NCI-H2171 treated with DMSO at 0.1 percent for 48 hours (cell line): Measurements from ENCODE around the gene ATIC.

Experiments
- DNase-seq: peaks from one replicate; lab custom pipeline; 2025; lab: John Stamatoyannopoulos, UW

ATIC gene

GRCh38 chr2:215361211-215361875 is 49.5 kb downstream of the ATIC start:
- peak; percentile 7 for DNase-seq

DNA sequence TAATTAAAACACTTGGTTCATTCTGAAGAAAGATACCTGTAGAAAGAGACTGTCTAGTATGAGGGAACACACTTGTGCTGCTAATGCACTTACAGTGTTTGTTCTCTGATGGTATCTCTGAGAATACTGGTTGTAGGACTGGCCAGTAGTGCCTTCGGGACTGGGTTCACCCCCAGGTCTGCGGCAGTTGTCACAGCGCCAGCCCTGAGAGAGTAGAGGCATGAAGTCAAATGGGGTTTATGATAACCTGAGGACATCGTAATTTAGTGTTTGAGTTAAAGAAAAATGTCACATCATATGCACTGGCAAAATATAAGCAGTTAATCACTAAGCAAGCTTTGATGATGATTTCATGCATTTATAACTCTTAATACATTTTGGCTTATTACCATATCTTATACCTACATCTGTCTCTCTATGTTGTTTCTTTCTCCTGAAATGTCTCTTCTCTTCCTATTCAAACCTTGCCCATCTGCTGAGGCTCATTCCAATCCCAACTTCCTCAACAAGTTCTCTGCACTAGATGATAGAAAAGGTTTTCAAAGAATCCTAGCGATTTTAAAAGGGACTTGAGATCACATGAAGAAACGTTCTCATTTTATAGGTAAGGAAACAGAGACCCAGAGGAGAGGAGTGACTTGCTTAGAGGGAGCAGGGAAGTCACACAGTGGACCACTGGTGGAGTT is 50.2 kb downstream of the ATIC start:
- DNase-seq: no peak

DNA sequence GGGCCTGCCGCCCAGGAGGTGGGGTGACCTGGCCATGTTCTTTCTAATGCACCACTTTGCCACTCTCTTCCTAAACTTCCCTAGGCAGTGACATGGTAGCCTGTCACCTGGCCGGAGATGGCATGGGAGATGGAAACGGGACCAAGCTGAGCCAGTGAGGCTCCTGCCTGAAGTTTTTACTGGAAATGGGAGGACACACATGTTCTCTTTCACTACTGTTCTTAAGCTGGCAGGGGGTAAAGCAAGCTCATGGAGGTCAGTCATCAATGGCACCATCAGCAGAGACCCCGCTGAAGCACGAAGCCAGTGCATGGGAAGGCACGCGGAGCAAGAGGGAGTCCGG is 50.7 kb downstream of the ATIC start:
- no peak for DNase-seq

GRCh38 chr2:215363039-215363438 is 51.2 kb downstream of the ATIC start:
- DNase-seq: no peak

DNA sequence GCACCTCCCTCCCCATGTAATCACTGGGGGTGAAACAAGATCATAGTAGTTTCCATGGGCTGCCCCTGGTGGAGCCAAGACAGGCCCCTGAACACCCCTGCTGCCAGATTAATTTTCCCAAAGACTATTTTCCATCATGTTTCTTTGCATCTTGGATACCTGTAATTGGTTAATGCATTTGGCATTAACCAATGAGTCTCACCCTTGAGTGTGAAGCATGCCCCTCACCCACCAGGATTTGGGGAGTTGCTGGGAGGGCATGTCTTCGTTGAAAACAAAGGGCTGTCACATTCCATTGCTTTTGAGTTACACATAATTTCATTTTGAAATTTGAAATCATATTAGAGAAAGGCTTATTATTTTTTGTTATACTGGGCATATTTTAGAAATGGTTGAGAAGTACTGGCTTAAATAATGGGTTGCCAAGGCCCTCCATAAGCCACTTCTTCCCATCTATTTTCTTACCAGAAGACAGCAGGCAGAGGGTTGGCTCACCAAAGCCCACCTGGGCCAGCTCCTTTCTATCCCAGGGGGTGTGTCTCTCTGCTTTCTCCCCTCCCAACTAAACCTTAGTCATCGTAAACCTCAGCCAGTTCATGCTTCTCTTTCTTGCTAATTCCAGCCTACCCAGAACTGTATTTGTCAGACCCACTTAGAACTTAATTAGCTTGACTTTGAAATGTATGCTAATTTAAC is 51.8 kb downstream of the ATIC start:
- no peak for DNase-seq

DNA sequence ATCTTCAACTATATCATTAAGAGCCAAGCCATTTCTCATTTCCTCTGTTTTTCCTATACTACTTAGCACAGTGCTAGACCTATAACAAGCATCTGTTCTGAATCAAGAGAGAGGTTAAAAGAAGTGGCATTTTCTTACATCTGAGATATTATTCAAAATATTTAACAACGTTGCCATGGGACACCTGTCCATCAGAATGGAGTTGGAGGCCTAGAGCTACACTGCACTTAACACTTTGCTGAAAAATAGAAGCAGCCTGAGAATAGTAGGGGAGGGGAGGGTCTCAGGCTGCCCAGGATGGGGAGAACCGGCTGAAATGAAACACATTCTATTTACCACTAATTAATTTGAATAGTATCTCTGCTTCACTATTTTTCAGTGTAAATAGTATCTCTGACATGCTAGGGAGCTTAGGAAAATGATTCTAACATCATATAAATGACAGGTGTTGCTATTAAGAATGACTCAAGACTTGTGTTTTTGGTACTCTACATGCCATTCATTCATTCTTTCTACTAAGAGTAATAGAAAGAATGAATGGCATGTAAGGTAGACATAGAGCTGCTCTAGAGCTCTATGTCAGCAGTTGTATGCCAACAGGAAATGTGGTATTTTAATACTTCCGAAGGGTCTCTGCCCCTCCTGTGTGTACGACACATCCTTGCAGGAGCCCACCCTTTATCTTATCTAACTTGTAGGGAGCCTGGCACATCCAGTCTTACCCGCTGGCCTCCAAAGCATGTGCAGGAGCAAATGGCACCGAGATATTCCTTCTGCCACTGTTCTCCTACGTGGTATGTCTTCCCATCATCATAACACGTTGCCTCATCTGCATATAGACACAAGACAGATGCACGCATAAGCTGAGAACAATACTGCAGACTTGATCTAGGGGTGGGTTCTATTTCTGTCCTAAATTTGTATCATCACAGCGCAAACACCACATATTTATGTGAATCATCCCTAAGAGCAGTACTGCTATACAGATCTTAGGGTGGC is 52.6 kb downstream of the ATIC start:
- DNase-seq: no peak

GRCh38 chr2:215365184-215365658 is 53.4 kb downstream of the ATIC start:
- DNase-seq: no peak

DNA sequence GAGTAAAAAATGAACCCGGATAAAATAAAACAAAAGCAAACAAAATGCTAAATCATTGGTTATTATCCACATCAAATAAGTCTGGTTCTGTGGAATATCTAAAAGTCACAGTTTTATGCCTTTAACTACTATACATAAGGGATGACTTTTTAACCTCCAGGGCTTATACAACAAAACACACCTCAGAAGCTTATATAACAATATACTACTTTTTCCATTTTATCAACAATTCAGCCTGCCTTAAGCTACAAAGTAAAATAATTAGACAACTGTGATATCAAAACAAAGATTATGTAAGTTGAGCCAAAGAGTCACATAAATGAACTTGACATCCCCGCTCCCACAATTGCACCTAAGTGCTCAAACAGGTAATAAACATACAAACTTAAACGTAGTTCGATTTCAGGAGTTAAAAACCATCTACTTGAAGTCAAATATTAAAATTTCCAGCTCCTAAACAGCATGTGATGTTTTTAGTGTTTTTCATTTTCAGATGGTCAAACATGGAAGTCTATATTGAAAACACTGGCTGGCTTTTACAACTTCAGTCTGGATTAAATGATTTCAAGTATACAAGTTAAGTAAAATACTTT is 54.7 kb downstream of the ATIC start:
- DNase-seq: no peak

DNA sequence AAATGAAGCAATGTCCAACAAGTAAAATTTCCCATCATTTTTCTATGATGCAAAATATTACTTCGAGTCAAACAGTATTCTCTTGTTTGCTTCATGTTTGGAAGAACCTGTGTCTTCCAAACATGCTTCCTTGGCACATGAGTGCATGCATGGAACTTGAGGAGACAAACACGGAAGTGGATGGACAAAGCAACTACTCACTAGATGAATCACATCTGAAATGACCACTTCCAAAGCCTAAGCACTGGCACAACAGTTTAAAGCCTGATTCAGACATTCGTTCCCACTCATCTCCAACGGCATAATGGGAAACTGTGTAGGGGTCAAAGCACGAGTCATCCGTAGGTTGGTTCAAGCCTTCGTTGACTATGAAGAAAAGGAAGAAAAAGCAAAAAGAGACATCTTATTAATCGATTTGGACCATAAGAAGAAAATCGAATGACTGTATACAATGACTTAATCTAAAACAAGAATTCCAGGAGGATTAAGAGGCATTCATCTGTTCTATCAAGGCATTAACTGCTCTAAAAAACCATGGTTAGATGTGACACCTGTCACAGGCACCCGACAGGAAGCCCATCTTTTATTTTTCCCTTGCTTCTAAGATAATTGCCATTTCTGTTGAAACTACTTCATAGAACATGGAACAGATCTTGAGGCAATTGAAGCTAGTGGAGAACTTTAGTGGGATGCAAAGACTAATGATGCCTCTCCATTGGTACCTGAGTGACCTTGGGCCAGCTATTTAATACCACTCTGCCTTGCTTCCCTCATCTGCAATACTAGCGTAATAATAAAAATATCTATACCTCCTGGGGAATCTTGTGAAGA is 56.0 kb downstream of the ATIC start:
- DNase-seq: no peak

- no peak for DNase-seq
Measured at GRCh38 chr2:215368493-215368809, 56.6 kb downstream of the ATIC start.

DNA sequence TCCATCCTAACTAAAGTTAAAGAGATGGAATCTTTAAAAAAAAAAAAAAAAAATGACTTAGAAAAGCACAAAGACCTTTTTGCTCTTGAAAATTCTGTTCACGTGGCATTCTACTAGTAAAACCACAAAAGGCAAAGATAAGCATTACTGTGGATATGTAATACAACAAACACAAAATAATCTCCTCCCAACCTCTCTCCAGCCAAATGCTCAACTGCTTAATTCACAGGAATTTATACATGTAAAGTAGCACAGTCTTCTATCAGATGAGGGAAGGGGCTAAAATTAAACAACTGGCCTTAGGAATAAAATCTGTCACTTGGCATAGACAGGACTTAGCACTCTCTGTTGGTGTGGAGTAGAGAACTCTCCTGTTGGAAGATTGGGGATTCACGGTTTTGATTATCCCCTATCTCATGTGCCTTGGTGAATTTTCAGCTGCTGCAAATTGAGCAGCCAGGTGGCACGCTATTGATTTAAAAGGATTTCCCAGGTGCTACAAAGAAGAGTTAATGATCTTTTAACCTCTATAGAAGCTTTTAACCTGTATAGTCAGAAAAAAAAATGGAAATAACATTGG is 57.4 kb downstream of the ATIC start:
- peak; percentile 21 for DNase-seq

DNA sequence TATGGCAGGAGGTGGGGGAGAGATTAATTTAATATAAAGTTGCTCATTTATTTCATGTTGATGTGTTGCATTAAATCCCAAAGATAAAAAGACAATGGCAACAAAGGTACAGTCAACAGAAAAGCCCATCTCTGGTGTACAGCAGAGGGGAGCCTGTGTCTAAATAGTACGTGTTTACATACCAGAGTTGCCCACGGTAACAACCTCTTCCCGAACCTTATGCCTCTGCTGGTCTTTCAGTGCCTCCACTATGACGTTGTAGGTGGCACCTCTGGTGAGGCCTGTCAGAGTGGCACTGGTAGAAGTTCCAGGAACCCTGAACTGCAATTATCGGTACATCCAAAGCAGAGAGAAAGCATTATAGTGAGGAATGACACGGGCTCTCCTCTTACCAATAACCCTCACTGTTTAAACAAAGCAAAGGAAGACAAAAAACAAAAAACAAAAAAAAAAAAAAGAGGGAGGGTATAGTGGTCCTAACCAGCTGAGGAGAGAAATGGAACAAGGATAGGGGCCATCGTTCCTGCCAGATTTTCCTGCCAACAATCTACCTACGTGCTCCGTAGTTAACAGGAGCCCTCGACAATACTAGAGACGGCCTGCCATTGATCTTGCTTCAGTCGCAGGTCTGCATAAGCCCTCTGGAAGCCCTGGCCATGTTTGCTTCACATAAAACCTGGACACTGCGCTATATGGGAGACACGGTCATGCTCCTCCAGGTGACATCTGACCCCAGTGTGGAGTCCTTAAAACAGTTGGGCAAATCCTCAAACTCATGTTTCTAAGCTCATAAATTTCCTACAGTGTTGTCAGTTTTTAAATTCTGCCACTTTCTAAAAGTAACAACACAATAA is 58.5 kb downstream of the ATIC start:
- no peak for DNase-seq

GRCh38 chr2:215371915-215372897 is 60.3 kb downstream of the ATIC start:
- no peak for DNase-seq

DNA sequence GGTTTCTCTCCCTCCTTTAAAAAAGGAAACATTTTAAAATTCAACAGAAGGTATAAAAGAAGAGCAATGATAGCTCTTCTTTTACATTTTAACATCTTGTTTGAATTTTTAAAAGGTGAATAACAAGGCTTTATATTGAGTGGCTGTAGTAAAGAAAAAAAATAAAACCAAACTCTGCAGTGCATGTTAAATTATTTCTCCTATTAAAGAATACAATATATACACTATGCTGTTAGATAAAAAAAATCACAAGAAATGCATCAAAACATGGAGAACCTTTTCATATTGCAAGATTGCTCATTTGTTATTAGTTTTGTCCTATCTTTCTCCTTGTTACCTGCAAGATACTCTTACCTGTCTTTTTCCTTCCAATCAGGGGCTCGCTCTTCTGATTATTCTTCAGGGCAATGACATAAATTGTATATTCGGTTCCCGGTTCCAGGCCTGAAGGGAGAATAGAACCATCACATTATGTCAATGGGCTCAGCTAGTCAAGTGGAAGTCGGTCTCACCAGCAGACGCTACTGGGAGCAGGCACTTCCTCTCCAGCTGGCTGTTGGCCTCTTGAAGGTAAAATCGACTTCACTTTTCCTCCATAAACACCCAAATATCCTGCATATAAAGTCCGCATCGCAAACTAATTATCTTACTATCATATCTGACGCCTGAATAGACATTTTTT is 61.2 kb downstream of the ATIC start:
- no peak for DNase-seq

DNA sequence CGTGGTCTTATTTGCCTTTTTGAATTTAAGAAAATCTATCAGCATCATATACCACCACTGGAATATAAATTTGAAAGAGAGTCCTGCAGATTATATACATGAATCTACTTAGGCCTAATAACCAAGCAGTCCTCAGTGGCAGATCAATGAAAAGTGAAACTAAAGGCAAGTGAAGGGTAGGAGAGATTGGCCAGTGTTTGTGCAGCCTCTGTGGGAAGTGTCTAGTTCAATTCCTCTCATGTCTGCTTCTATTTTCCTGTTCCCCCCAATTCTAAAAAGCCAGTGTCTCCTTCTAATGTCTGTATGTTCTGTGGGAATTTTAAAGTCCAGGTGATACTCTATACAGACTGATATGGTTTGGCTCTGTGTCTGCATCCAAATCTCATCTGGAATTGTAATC is 62.1 kb downstream of the ATIC start:
- no peak for DNase-seq

GRCh38 chr2:215374642-215375466 is 63.0 kb downstream of the ATIC start:
- no peak for DNase-seq

GRCh38 chr2:215375467-215375830 is 63.6 kb downstream of the ATIC start:
- no peak for DNase-seq
